Activated naive CD8-positive, alpha-beta T cell treated with anti-CD3 and anti-CD28 coated beads, Interleukin-2, amount 10 ng/mL, durations not matched to agents 7 days and 5 days (primary cell): ENCODE data around the gene PTPN4. TPM values are rescaled to one million over a fixed set of nuclear protein-coding genes. Genes with fewer than 3 reads are reported as not detected.
"Not testable (repeated sequence)": the region's sequence is repeated elsewhere in the genome, so short reads cannot be mapped to it uniquely, and the experiment has no call there.

Experiments
- ATAC-seq: fragments of 150-1000 bp; cut with Tn5 transposase; one replicate; pipeline ENCODE4 v1.10.0; 2021; ENCODE audit warnings: low read depth, moderate library complexity
- POLR2A ChIA-PET: fragments of 350-600 bp; sonication (Branson Sonifier 250); formaldehyde crosslinking; loops from one replicate; lab custom pipeline; 2021; ENCODE audit warnings: antibody characterized with exemption; lab: Charles Lee
- DNase-seq: peaks from one replicate; pipeline ENCODE4 v3.0.0; 2021
- H3K27ac Mint-ChIP-seq: one replicate; pipeline ENCODE4 v1.8.0; 2022; ENCODE audit warnings: mild to moderate bottlenecking, mixed read lengths
- H3K27me3 Mint-ChIP-seq: one replicate; pipeline ENCODE4 v1.8.0; 2022; ENCODE audit warnings: mild to moderate bottlenecking, moderate library complexity, mixed read lengths
- H3K36me3 Mint-ChIP-seq: one replicate; pipeline ENCODE4 v1.8.0; 2021; ENCODE audit warnings: mild to moderate bottlenecking, mixed read lengths
- H3K4me1 Mint-ChIP-seq: one replicate; pipeline ENCODE4 v1.8.0; 2021; ENCODE audit warnings: mixed read lengths
- H3K4me3 Mint-ChIP-seq: one replicate; pipeline ENCODE4 v1.8.0; 2022; ENCODE audit warnings: mild to moderate bottlenecking, moderate library complexity, mixed read lengths
- H3K9me3 Mint-ChIP-seq: one replicate; pipeline ENCODE4 v1.8.0; 2021; ENCODE audit warnings: mixed read lengths
- total RNA-seq, 2 experiments: library from RNA; stranded (reverse); gene quantifications; one replicate each; pipeline ENCODE4 v1.2.3, GENCODE V29; 2021

PTPN4 gene
- total RNA-seq, 2 experiments from 2014 or later, result 102 to 109 TPM

DNA sequence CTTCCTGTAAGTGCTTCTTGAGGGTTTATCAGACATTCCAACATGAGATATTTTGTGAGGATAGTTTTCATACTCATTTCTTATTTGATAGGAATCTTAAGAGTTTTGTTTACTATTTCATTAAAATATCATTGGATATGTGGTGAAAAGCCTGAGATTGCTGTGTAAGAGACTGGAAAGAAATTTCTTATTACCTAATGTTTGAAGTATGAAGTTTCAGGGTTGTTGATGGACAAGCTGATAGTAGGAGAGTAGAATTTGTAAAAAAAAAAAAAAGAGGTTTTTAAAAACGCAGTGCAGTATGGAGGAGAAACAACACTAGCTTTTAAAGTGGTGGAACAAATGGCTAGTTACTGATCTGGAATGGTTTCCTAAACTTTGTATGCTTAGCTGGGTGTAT, 260.8 kb downstream of the PTPN4 start:
- ATAC-seq (no peak), DNase-seq (no peak)
- Mint-ChIP-seq H3K4me3 (no peak overlapping the region), H3K36me3 (peaks cover 18% of the 10 kb centered on the region), H3K27ac (no peak overlapping the region), H3K27me3 (no peaks in the 10 kb centered on the region), H3K4me1 (no peaks in the 10 kb centered on the region), H3K9me3 (peaks cover 11% of the 10 kb centered on the region)
- POLR2A ChIA-PET, result no interaction called here

DNA sequence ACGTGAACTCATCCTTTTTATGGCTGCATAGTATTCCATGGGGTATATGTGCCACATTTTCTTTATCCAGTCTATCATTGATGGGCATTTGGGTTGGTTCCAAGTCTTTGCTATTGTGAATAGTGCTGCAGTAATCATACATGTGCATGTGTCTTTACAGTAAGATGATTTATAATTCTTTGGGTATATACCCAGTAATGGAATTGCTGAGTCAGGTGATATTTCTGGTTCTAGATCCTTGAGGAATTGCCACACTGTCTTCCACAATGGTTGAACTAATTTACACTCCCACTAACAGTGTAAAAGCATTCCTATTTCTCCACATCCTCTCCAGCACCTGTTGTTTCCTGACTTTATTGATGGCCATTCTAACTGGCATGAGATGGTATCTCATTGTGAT, 262.8 kb downstream of the PTPN4 start:
- Mint-ChIP-seq H3K9me3 (peaks cover 11% of the 10 kb centered on the region), H3K36me3 (peaks cover 19% of the 10 kb centered on the region)
- ATAC-seq, POLR2A ChIA-PET, H3K27me3 Mint-ChIP-seq, H3K27ac Mint-ChIP-seq, DNase-seq, H3K4me3 Mint-ChIP-seq, H3K4me1 Mint-ChIP-seq: not testable (repeated sequence)

DNA sequence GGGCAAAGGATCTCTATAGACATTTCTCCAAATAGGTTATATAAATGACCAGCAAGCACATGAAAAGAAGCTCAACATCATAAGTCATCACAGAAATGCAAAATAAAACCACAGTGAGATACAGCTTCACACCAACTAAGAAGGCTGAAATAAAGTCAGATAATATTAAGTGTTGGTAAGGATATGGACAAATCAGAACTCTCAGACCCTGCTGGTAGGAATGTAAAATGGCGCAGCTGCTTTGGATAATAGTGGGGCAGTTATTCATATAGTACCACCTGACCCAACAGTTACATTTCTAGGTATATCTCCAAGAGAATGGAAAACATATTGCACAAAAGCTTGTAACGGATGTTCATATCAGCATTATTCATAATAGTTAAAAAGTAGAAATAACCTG, 267.2 kb downstream of the PTPN4 start:
- POLR2A ChIA-PET, result no interaction called here
- ATAC-seq, result no peak

DNA sequence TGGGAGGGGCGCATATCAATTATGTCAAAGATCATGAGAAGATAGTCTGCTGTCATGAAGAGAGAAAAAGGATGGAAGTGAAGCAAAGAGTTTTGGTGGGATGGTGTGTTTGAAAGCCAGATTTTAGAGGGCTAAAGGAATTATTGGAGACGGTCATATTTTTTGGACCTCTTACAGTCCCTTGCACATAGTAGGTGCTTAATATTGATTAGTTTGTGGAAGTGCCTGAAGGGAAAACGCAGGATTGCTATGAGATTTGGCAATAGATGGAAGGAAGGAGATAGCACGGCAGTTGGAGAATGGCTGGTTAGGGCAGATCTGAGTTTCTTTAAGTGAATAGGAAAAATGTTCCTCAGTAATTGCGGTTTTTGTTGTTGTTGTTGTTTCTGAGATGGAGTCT, 269.1 kb downstream of the PTPN4 start:
- ATAC-seq (no peak), DNase-seq (no peak)
- H3K27ac Mint-ChIP-seq, result no peak overlapping the region
- H3K4me1 Mint-ChIP-seq, result peaks cover 1% of the 10 kb centered on the region
- H3K36me3 Mint-ChIP-seq, result peaks cover 12% of the 10 kb centered on the region
- H3K4me3 Mint-ChIP-seq, result no peak overlapping the region
- peaks cover 5% of the 10 kb centered on the region for H3K9me3 Mint-ChIP-seq
- POLR2A ChIA-PET, result no interaction called here
- H3K27me3 Mint-ChIP-seq, result no peaks in the 10 kb centered on the region

More for the DNA sequence above, 267.2 kb downstream of the PTPN4 start:
- Mint-ChIP-seq H3K36me3 (peaks cover 21% of the 10 kb centered on the region), H3K27me3 (no peaks in the 10 kb centered on the region), H3K4me3 (no peak overlapping the region), H3K4me1 (peaks cover 1% of the 10 kb centered on the region), H3K27ac (no peak overlapping the region), H3K9me3 (peaks cover 11% of the 10 kb centered on the region)
- DNase-seq, result no peak

DNA sequence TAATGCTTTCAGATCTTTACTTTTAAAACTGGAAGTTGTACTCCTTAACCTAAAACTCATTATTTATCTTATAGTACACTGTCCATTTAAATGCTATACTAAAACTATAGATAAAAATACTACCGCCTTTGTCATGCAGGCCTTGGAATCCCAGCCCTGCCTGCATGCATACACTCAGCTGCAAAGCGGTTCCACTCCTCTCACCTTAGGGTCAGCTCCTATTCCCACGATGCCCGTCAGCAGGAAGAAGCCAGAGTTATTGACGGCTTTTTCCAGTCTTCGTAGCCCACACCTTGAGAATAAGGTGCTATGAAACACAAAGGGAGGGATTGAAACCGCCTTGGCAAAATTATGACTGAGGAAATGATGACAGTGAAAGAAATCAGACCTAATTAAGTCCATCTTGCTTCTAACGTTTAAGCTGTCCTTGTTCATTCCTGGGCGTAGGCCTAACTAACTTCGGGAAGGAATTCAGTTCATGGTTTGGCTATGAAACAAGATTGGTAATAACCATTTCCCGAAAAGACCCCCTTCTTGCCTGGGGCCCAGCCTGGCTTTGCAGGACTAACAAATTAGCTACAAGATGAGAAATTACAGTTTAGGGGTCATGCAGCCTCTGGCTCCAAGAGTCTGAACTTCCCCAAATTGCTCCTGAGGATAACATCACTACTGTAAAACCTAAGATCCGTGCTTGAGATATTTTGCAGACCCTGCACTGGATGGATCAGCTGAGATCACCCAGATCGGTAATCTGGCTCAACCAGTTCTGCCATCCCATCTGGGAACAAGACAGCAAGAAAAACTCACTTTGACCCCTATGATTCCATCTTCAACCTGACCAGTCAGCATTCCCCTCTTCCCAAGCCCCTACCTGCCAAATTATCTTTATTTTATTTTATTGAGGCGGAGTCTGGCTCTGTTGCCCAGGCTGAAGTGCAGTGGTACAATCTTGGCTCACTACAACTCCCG, 270.2 kb downstream of the PTPN4 start:
- H3K4me1 Mint-ChIP-seq, result peaks cover 1% of the 10 kb centered on the region
- peaks cover 4% of the 10 kb centered on the region for H3K9me3 Mint-ChIP-seq
- H3K27me3 Mint-ChIP-seq, result no peaks in the 10 kb centered on the region
- peaks cover 8% of the 10 kb centered on the region for H3K36me3 Mint-ChIP-seq
- DNase-seq (no peak), ATAC-seq (no peak)
- no peak overlapping the region for H3K4me3 Mint-ChIP-seq
- no peak overlapping the region for H3K27ac Mint-ChIP-seq
- POLR2A ChIA-PET, result no interaction called here

DNA sequence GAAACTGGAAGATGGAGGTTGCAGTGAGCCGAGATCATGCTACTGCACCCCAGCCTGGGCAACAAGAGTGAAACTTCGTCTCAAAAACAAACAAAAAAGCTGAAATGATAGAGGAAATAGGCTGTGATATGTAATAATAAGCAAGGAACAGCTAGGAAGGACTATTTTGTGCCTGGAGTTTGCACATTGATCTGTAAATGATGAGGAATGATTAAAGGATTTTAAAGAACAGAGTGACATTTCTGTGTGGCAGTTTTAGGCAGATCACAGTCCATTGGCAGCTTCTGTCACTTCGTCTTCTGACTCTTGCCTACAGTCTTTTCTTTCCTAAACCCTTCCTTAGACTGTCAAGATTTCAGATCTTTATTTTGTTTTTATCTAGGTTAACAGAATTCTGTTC, 272.6 kb downstream of the PTPN4 start:
- peaks cover 1% of the 10 kb centered on the region for H3K4me1 Mint-ChIP-seq
- ATAC-seq (no peak), DNase-seq (no peak)
- no peaks in the 10 kb centered on the region for H3K9me3 Mint-ChIP-seq
- H3K36me3 Mint-ChIP-seq, result peaks cover 2% of the 10 kb centered on the region
- no peak overlapping the region for H3K4me3 Mint-ChIP-seq
- H3K27ac Mint-ChIP-seq, result no peak overlapping the region
- POLR2A ChIA-PET, result no interaction called here
- H3K27me3 Mint-ChIP-seq, result no peaks in the 10 kb centered on the region

Other genes starting within 250 kb of the PTPN4 start
- not detected for gene SCTR, start 235.4 kb upstream of the PTPN4 start, total RNA-seq
- gene CFAP221, start 215.5 kb upstream of the PTPN4 start, total RNA-seq, result not detected
- 10 to 100 TPM in 1 of 2 experiments, 1 to 10 TPM in 1; 9.0 to 13.1 TPM for gene TMEM177, start 80.7 kb upstream of the PTPN4 start, total RNA-seq